GM12865 (cell line): ENCODE results near the gene TBX2.
A peak's percentile ranks its signal among the peaks of the same experiment; 100 is the strongest.

Experiments used
- DNase-seq: peaks from one replicate; pipeline ENCODE4 v3.0.0; 2010; ENCODE audit warnings: low read depth
- H3K4me3 ChIP-seq: 2 replicates; pipeline ENCODE4 v1.5.1; 2011; ENCODE audit warnings: mild to moderate bottlenecking, low read depth, low read length, control low read depth
- TF ChIP-seq, protein P1 (sequence below): IDR thresholded peaks from 2 replicates; pipeline ENCODE4 v1.5.1; 2011; ENCODE audit warnings: low read length, control low read depth, low read depth, inconsistent platforms; ENCODE audit not compliant: insufficient read depth; ENCODE audit errors: missing control alignments

The TBX2 gene

GRCh38 chr17:61409301-61410112, 9.9 kb downstream of the TBX2 start:
- H3K4me3 ChIP-seq: peak overlapping the region; percentile 38
- TF ChIP-seq, protein P1, sequence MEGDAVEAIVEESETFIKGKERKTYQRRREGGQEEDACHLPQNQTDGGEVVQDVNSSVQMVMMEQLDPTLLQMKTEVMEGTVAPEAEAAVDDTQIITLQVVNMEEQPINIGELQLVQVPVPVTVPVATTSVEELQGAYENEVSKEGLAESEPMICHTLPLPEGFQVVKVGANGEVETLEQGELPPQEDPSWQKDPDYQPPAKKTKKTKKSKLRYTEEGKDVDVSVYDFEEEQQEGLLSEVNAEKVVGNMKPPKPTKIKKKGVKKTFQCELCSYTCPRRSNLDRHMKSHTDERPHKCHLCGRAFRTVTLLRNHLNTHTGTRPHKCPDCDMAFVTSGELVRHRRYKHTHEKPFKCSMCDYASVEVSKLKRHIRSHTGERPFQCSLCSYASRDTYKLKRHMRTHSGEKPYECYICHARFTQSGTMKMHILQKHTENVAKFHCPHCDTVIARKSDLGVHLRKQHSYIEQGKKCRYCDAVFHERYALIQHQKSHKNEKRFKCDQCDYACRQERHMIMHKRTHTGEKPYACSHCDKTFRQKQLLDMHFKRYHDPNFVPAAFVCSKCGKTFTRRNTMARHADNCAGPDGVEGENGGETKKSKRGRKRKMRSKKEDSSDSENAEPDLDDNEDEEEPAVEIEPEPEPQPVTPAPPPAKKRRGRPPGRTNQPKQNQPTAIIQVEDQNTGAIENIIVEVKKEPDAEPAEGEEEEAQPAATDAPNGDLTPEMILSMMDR: peak; percentile 55
- DNase-seq: peak; percentile 58

- peak; percentile 57 for DNase-seq
- TF ChIP-seq, protein P1: peak; percentile 37
- H3K4me3 ChIP-seq: no peak overlapping the region
These were observed 10.7 kb downstream of the TBX2 start for GRCh38 chr17:61410141-61411010.

DNA sequence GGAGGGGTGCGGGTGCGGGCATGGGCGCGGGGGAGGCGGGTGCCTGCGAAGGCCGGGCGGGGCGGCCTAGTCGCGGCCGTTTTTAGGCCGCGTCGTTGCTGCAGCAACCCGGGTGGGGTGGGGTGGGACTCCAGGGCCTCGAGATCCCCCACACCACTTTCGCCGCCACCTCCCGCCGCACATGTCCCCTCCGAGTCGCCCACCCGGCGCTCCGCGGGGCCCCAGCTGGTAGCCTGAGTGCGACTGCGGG, 11.3 kb downstream of the TBX2 start:
- no peak for DNase-seq
- TF ChIP-seq, protein P1: no peak
- H3K4me3 ChIP-seq: no peak overlapping the region

DNA sequence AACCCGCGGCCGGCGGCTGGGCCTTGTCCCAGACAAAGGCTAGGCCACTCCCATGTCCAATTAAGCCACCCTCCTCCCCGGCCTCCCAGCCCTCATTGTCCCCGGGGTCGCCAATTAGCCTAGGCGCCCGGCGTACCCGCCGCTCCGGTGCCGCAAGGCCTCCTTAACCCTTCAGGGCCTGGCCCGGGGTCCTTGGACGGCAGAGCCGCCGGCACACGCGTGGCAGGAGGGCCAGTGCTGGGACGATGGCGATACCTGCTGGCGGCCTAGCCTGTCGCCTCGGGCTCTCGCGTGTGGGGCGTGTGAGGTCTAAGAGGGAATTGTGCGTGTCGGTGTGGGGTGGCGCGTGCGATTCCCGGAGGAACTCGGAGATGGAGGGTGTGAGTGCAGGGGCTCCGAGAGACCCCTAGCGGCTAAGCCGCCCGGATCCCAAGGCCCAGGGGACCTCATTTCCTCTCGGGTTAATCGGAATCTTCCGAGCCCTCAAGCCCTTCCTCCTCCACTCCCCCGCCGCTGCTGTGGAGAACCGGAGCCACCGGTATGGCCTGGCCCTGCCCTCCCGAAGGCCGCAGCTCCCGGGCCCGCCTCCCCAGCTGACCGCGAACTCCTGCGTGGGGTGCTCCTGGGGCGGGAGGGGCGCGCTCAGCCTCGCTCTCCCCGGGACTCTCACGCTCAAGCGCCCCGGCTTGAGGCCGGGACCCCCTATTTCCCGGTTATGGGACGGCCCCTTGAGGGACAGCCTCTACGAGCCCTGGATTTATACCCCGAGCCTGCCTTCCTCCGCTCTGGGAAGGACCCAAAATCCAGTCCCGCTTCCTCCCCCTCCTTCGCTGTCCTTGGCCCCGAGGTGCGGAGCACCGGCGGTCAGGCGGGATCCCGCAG, 11.9 kb downstream of the TBX2 start:
- H3K4me3 ChIP-seq: peak overlapping the region; percentile 57
- TF ChIP-seq, protein P1: no peak
- DNase-seq: no peak

- DNase-seq: peak; percentile 57
- H3K4me3 ChIP-seq: peak overlapping the region; percentile 57
These were observed 12.7 kb downstream of the TBX2 start for GRCh38 chr17:61412143-61412859.

More at GRCh38 chr17:61412143-61412859, 12.7 kb downstream of the TBX2 start:
- TF ChIP-seq, protein P1: peak; percentile 85
